ENCODE data around the gene SDR42E2.

DNA sequence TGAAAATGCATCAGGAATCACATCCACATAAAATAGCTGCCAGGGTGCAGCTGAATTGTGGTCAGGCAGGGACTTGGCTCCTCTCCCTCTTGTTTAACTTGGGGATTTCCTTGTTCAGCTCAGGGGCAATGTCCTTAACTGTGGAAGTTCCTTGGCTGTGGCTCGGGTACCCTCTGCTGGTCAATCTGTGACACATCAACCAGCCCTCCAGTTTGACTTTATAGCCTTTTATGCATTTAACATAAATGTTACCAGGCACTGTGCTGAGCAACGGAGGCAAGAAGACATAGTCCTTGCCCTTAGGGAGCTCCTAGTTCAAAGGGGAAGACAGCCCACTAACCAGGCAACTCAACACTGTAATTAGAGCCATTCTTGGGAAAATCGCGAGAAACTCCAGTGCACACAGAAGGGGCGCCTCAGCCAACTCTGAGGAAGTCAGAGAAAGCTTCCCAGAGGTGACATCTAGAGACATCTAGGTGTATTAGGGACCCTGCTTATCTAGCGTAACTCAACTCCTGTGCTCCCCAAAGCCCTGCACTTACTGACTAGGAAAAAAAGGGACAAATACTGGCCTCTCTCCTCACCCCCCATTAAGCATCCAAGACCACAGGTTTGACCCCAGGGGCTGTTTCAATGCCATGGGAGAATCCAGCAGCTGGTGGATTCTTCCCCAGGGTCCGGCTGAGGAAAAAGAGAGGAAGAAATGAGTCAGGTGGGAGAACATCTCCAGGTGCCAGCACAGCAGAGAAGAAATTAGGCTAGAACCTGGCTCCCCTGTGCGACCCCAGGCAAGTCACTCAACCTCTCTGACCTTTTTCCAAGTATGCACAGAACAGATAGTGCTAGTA lies 26.5 kb downstream of the SDR42E2 start:
- TF ChIP-seq, protein P1, sequence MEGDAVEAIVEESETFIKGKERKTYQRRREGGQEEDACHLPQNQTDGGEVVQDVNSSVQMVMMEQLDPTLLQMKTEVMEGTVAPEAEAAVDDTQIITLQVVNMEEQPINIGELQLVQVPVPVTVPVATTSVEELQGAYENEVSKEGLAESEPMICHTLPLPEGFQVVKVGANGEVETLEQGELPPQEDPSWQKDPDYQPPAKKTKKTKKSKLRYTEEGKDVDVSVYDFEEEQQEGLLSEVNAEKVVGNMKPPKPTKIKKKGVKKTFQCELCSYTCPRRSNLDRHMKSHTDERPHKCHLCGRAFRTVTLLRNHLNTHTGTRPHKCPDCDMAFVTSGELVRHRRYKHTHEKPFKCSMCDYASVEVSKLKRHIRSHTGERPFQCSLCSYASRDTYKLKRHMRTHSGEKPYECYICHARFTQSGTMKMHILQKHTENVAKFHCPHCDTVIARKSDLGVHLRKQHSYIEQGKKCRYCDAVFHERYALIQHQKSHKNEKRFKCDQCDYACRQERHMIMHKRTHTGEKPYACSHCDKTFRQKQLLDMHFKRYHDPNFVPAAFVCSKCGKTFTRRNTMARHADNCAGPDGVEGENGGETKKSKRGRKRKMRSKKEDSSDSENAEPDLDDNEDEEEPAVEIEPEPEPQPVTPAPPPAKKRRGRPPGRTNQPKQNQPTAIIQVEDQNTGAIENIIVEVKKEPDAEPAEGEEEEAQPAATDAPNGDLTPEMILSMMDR (IDR thresholded peaks at IDR 0.05), result peak; percentile 57 to 85 (median 84)
- peak in 1 of 2 donors; percentile 69 for TF ChIP-seq POLR2AphosphoS5 (IDR thresholded peaks at IDR 0.05; ENCODE audit: insufficient read depth in 1 of 2, low read depth in 1 of 2)

Measured in vagina (tissue), 2 donors.